Measurements from ENCODE around the gene F2RL2.

Gene F2RL2

GRCh38 chr5:76582230-76583162, 40.7 kb downstream of the F2RL2 start:
- DNase-seq, result peak; percentile 61

- DNase-seq, result no peak
These were observed 42.2 kb downstream of the F2RL2 start for GRCh38 chr5:76580981-76581380.

DNA sequence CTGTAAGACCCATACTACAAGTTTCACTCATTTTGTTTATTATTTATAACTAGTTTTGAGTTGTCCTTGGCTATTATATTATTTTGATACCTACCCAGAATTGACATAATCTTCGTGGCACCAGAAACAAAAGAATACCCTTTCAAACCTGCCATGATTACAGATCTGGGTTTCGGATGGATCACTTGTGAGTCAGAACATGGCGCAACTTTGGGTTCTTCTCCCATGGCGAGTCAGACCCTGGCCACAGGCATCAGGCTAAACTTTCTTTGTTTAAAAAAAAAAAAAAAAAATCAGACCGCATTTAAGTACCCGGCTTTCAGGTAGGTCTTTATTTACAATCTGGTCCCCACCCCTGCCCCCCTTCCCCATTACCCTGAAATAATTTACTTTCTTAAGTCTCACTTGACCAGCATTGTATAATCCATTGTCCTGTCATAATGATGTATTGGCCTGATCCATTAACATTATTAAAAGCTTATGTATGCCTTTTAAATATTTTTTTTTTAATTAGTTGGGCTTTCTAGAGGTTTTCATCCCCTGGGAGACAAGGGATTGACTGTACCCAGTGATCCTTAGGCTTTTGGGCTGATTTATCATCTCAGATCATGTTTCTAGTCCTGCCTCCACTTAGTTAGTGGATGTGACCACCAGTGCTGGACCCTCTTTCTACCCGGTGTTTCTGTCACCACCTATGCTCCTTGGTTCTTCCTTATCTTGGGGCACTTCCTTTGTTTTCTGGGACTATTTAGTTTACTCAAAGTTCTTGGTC, 43.9 kb downstream of the F2RL2 start:
- DNase-seq, result peak; percentile 13

GRCh38 chr5:76576996-76577395, 46.2 kb downstream of the F2RL2 start:
- DNase-seq, result no peak

GRCh38 chr5:76576450-76576849, 46.8 kb downstream of the F2RL2 start:
- DNase-seq, result no peak

DNA sequence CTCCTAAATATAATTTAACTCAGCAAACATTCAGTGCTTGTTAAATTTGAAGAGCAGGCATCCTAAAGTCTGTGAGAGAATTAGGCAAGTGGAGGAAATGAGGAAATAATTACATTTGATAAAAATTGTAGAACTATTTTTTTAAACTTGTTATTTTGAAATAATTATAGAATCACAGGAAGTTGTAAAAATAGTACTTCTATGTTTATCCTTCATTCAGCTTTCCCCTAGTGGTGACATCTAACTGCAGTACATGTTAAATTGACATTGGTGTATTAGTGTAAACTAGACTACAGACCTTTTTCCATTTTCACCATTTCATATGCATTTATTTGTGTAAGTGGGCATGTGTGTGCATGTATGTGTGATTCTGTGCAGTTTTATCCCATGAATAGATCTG, 51.6 kb downstream of the F2RL2 start:
- no peak for DNase-seq

GRCh38 chr5:76570153-76570552, 53.0 kb downstream of the F2RL2 start:
- no peak for DNase-seq

All from activated CD4-positive, alpha-beta T cell treated with anti-CD3 and anti-CD28 coated beads, Interleukin-2, Interleukin-6, amounts not matched to agents 100 ng/mL and 50 ng/mL, durations not matched to agents 16 hours and 8 hours (primary cell).